Measurements from ENCODE around the gene RXFP1. TPM values are rescaled to one million over a fixed set of nuclear protein-coding genes. Genes with fewer than 3 reads are reported as not detected.

The RXFP1 gene
- polyA plus RNA-seq, 1 donor from 2014 or later, result 0.12 TPM

GRCh38 chr4:158543191-158543590 lies 21.5 kb downstream of the RXFP1 start (continued):
- TF ChIP-seq MXI1 (conservative IDR thresholded peaks at IDR 0.05; ENCODE audit: poor library complexity, severe bottlenecking), result no peak

- no peak overlapping the region for H3K4me2 ChIP-seq (ENCODE audit: low read length)
- no peak for TF ChIP-seq MXI1 (conservative IDR thresholded peaks at IDR 0.05; ENCODE audit: poor library complexity, severe bottlenecking)
- no peak for TF ChIP-seq EP300 (conservative IDR thresholded peaks at IDR 0.05; ENCODE audit: poor library complexity, severe bottlenecking)
- TF ChIP-seq SMC3 (conservative IDR thresholded peaks at IDR 0.05; ENCODE audit: poor library complexity), result no peak
- no peak for TF ChIP-seq RAD21 (conservative IDR thresholded peaks at IDR 0.05)
- no peak for TF ChIP-seq REST (IDR thresholded peaks at IDR 0.05; ENCODE audit: borderline replicate concordance)
- no peaks in the 10 kb centered on the region for H3K9me3 ChIP-seq (ENCODE audit: low read length)
- no peak overlapping the region for H3K9ac ChIP-seq (ENCODE audit: low read length)
- H3K27ac ChIP-seq (ENCODE audit: low read length), result no peak overlapping the region
- no peaks in the 10 kb centered on the region for H3F3A ChIP-seq (ENCODE audit: insufficient read depth, low read length, poor library complexity, severe bottlenecking)
- H4K20me1 ChIP-seq (ENCODE audit: insufficient read depth), result no peaks in the 10 kb centered on the region
- H3K27me3 ChIP-seq (ENCODE audit: insufficient read depth, low read depth, low read length), result no peaks in the 10 kb centered on the region
- H2AFZ ChIP-seq (ENCODE audit: low read depth, low read length), result no peak overlapping the region
- H3K9me2 ChIP-seq (ENCODE audit: insufficient read depth, low read length), result no peaks in the 10 kb centered on the region
- H3K36me3 ChIP-seq (ENCODE audit: insufficient read depth, low read length), result no peaks in the 10 kb centered on the region
- H3K79me2 ChIP-seq (replicated peaks; ENCODE audit: insufficient read depth, low read length), result no peaks in the 10 kb centered on the region
- no peak overlapping the region for H3K4me3 ChIP-seq (ENCODE audit: low read length)
These were observed 22.5 kb downstream of the RXFP1 start for GRCh38 chr4:158544141-158544540.

- Histone ChIP-seq H3K9me3 (ENCODE audit: low read length) (no peaks in the 10 kb centered on the region), H2AFZ (ENCODE audit: low read depth, low read length) (no peak overlapping the region), H3K9me2 (ENCODE audit: insufficient read depth, low read length) (no peaks in the 10 kb centered on the region), H3K79me2 (replicated peaks; ENCODE audit: insufficient read depth, low read length) (no peaks in the 10 kb centered on the region), H3K36me3 (ENCODE audit: insufficient read depth, low read length) (no peaks in the 10 kb centered on the region), H3K27ac (ENCODE audit: low read length) (no peak overlapping the region), H3K4me2 (ENCODE audit: low read length) (no peak overlapping the region), H3K4me3 (ENCODE audit: low read length) (no peak overlapping the region), H4K20me1 (ENCODE audit: insufficient read depth) (no peaks in the 10 kb centered on the region), H3K9ac (ENCODE audit: low read length) (no peak overlapping the region), H3K27me3 (ENCODE audit: insufficient read depth, low read depth, low read length) (no peaks in the 10 kb centered on the region), H3F3A (ENCODE audit: insufficient read depth, low read length, poor library complexity, severe bottlenecking) (no peaks in the 10 kb centered on the region)
- TF ChIP-seq MXI1 (conservative IDR thresholded peaks at IDR 0.05; ENCODE audit: poor library complexity, severe bottlenecking) (no peak), EZH2 (IDR thresholded peaks at IDR 0.05; ENCODE audit: borderline replicate concordance, insufficient read depth, low read length, poor library complexity, severe bottlenecking) (no peak), TAF1 (IDR thresholded peaks at IDR 0.05; ENCODE audit: low read depth) (no peak), EP300 (conservative IDR thresholded peaks at IDR 0.05; ENCODE audit: poor library complexity, severe bottlenecking) (no peak), CTCF (IDR thresholded peaks at IDR 0.05; ENCODE audit: poor library complexity, severe bottlenecking) (no peak), REST (IDR thresholded peaks at IDR 0.05; ENCODE audit: borderline replicate concordance) (no peak), POLR2AphosphoS5 (IDR thresholded peaks at IDR 0.05) (no peak), RAD21 (conservative IDR thresholded peaks at IDR 0.05) (no peak), SMC3 (conservative IDR thresholded peaks at IDR 0.05; ENCODE audit: poor library complexity) (no peak)
These were observed 31.7 kb downstream of the RXFP1 start for GRCh38 chr4:158553364-158553763.

Measured in neural cell (in vitro differentiated cells).